HG03135 (cell line): ENCODE results near the gene CRIP2.

Experiments
- ATAC-seq: cut with Tn5 transposase; IDR thresholded peaks from one replicate; pipeline ENCODE4 v1.9.1; 2021; ENCODE audit warnings: mild to moderate bottlenecking, moderate library complexity; ENCODE audit not compliant: unreplicated experiment

Gene CRIP2

DNA sequence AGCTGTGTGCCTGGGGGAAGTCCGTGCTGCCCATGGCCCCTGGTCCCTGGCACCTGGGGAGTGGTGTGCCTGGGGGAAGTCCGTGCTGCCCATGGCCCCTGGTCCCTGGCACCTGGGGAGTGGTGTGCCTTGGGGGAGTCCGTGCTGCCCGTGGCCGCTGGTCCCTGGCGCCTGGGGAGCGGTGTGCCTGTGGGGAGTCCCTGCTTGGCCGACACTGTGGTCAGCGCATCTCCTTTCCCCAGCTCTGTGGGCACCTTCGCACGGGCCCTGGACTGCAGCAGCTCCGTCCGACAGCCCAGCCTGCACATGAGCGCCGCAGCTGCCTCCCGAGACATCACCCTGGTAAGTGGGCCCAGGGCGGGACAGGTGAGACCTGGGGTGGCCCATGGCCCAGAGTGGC lies 14.5 kb upstream of the CRIP2 start:
- ATAC-seq, result no peak

DNA sequence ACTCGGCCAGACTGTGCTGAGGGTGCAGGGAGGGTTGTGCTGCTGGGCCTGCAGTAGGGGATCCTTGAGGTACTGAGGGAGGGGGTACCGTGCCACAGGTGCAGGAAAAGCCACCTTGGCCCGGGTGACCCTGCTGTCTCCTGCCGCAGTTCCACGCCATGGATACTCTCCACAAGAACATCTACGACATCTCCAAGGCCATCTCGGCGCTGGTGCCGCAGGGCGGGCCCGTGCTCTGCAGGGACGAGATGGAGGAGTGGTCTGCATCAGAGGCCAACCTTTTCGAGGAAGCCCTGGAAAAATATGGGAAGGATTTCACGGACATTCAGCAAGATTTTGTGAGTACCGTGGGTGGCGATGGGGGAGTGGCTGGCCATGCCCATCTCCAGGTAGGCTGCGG lies 14.0 kb upstream of the CRIP2 start:
- ATAC-seq, result no peak

DNA sequence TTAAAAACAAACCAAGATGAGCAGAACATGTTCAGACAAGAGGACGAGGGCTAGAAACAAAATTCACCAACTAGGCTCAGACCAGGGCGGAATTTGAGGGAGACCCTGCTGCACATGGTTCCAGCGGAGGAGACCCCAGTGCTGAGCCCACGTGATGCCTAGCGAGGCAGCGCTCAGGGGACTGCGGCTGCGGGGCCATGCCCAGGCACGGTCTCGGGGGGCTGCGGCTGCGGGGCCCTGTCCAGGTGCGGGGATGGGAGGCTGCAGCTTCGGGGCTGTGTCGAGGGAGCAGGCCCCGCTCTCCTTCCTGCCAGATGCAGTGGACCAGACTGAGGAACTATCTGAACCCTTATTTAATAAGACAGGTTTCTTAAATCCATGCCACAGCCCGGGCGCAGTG lies 12.7 kb upstream of the CRIP2 start:
- ATAC-seq, result no peak

DNA sequence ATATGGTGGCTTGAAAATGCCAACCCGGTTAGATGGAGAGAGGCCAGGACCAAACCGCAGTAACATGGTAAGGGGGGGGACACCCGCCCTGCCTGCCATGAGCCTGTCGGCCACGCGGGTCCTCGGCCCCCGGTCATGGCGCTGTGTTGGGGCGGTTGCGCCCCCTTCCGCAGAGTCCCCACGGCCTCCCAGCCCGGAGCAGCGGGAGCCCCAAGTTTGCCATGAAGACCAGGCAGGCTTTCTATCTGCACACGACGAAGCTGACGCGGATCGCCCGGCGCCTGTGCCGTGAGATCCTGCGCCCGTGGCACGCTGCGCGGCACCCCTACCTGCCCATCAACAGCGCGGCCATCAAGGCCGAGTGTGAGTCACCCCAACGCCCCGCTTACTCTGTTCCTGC lies 10.1 kb upstream of the CRIP2 start:
- ATAC-seq, result no peak

DNA sequence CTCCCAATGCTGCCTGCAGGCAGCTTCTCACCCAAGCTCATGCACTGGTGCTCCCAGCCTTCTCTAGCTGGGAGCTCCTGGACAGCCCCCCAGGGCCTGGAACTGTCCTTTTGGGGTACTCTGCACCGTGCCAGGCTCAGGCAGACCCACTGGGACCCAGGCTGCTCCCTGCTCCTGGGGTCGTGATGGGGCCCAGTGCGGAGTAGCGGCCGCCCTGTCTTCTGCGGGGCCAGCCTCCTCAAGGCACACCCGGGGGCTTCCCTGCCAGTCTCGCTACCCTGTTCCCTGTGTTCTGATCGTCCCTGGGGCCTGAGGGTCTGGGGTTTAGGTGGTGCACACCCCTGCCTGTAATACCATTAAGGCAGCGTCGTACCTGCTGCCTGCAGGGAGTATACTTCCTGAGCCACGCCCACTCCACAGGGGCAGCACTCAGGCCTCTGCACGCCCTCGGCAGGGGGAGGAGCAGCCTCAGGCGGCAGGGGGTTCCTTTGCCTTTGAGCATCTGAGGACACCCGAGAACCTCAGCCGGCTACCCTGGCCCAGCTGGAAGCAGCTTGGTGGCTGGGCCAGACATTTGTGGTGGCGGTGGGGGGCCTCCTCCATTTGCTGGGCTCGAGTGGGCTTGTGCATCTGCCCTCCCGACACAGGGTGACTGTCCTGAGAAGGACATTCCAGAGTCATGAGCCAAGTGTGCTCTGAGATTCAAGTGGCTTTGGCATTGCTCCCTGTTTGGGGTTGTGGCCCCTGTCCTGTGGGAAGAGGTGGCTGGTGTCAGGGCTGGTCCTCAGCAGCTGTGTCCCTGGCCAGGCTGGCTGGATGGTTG lies 9.2 kb upstream of the CRIP2 start:
- no peak for ATAC-seq

DNA sequence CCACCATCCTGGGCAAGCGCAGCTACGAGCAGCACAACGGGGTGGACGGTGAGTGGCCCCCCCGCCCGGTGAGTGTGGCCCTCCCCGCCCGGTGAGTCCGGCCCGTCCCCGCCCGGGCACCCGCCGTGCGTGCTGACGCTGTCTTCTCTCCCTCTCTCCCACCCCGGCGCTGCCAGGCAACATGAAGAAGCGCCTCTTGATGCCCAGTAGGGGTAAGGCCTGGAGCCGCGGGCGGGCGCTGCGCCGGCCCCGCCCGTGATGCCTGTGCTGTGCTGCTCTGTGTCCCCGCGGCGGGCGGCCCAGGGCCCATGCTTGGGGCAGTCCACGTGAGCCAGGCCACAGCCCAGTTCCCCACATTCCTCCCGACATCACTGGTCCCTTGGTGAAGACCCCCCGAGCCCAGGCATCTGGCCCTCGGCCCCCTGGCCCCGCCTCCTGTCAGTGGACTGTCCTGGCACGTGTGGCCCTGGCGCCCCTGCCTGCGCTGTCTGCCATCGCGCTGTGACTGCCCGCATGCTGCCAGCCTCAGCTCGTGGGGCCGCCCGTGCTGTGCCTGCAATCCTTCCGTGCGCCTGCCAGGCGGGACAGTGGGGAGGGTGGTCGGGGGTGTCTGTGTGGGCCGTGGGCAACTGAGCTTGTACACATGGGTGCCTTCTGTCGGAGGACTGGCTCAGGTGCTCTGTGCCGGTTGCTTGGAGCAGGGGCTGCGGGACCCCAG lies 7.9 kb upstream of the CRIP2 start:
- no peak for ATAC-seq

DNA sequence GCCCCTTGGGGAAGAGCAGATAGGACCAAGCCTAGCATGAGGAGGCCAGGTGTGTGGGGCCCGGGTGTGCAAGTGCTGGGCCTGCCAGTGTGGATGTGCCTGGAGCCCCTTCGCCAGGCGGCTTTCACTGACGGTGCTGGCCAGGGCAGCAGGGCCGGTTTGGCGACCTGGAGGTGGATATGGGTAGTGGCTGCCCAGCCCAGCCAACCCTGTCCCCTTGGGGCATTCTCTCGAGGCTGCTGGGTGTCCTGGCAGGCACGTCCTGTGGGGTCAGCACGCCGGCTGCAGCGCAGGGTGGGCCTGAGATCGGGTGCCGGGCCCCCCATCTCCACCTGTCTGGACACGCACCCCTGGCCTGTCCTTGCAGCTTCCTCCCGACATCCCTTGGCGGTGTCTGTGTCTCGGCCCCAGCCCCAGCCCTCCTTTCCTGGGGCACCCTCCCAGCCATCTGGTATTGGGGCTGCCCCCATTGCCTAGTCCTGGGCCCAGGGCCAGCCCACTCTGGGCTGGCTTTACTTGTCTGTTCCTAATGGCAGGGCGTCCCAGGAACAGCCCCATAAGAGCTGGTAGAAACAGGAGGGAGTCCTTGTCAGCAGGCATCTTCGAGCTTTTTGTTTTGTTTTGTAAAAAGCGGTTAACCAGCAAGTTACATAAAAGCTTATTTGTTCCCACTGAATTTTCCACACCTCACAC lies 7.2 kb upstream of the CRIP2 start:
- ATAC-seq, result no peak

DNA sequence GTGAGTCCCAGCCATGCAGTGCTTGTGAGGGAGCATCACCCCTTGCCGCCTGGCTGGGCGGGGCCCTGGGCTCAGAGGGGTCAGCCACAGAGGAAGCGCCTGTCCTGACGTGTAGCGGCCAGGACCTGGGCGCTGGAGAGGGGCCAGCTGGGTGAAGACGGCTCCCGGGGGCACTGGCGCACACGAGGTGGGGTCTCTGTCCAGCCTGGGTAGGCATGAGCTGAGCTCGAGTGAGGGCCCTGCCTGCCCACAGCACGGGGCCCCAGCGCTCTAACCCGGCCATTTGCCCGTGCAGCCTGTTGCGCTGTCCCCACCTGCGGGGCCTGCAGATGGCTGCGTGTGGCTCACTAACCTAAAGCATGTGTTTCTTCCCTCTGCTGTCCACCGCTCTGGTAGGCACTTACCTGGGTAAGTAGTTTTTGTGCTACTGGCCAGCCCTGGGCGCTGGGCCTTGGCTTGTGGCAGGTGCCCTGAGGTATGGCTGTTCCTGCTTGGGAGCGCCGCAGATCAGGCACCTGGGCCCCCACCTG lies 6.6 kb upstream of the CRIP2 start:
- ATAC-seq, result no peak

DNA sequence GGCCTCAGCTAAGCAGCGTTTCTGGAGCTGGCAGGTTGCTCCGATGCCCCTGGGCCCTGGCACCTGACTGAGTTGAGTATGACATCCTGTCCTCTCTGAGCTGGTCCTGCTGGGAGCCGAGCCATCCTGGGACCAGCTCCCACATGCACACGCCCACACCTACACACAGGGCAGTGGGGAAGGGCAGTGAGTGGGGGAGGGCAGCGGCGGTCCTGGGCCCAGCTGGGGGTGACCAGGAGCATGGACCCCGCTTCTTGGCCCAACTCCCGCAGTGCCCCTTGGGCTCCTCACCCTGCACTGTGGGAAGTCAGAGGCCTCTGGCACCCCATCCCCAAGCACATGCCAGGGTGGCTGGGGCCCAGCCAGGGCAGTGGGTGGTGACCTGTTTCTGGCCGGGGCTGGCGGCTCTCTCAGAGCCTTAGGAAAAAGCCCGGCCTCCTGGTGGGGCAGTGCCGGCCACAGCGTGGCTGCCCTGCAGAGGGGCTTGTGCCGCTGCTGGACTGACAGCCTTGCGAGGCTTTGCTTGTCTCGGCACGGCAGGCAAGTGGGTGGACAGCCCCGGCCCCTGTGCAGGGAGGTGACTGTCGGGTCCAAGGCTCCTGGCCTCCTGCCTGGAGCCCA lies 5.9 kb upstream of the CRIP2 start:
- ATAC-seq, result no peak

DNA sequence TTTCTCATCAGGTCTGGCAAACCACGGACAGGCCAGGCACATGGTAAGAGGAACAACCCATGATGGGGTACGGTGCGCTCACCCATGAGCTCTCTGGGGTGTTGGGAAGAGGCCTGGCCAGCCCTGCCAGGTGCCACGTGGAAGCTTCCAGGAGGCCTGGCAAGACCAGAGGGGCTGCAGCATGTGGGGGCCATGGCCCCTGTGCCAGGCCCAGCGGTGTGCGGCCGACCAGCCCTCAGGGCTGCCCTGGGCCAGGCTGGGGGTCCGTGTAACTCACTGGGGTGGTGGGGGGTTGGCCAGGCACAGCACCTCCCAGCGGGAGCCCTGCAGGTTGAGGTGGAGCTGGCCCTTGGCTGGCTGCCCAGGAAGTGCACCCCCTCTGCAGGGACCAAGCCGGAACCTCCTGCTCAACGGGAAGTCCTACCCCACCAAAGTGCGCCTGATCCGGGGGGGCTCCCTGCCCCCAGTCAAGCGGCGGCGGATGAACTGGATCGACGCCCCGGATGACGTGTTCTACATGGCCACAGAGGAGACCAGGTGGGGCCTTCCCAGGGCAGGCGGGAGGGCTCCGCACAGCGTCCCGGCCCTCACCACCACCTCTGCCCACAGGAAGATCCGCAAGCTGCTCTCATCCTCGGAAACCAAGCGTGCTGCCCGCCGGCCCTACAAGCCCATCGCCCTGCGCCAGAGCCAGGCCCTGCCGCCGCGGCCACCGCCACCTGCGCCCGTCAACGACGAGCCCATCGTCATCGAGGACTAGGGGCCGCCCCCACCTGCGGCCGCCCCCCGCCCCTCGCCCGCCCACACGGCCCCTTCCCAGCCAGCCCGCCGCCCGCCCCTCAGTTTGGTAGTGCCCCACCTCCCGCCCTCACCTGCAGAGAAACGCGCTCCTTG lies 4.9 kb upstream of the CRIP2 start:
- no peak for ATAC-seq

DNA sequence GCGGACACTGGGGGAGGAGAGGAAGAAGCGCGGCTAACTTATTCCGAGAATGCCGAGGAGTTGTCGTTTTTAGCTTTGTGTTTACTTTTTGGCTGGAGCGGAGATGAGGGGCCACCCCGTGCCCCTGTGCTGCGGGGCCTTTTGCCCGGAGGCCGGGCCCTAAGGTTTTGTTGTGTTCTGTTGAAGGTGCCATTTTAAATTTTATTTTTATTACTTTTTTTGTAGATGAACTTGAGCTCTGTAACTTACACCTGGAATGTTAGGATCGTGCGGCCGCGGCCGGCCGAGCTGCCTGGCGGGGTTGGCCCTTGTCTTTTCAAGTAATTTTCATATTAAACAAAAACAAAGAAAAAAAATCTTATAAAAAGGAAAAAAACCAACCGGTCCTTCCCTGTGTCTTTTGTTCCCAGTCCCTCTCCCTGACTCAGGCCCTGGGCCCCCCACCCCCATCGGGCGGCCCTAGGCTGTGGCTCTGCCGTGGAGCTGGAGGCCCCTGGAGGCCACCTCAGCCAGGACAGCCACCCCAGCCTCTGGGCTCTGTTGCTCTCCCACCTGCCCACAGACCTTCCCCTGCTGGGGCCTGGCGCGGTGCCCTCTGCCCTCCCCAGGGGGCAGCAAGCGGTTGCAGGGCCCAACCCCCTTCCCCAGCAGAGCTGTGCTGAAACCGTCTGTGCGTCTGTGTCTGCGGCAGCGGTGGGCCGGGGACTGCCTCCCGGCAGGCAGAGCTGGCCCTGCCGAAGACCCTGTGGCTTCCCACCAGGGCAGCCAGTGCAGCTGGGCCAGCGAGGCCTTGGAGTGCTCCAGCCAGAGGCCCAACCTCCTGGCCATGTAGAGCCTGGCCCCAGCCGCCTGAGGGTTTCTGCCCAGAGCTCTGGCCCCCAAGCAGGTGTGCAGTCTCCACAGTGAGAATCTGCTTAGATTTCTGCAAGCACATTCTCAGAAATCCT lies 4.0 kb upstream of the CRIP2 start:
- ATAC-seq, result no peak

DNA sequence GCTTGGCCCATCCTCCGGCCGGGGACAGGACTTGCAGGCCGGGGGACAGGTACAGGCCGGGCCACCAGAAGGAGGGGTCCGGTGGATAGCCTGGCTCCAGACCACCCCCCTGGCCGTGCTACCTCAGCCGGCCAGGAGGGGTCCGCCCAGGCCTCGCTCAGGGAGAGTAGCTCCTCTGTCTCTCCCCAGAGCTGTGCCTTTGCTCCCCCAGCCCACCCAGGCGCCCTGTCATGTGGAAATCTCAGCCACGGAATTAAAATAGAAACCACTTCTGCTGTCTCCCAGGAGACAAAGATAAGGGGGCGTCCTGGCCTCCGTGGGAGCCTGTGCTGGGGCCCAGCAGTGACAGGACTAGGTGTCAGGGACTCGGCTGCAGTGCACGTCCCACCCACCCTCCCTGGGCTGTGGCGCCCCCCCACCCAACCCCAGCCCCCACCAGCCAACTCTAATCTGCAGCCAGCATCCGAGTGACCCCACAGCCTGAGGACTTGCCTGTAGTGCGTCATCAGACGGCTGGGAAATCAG lies 3.3 kb upstream of the CRIP2 start:
- ATAC-seq, result no peak

DNA sequence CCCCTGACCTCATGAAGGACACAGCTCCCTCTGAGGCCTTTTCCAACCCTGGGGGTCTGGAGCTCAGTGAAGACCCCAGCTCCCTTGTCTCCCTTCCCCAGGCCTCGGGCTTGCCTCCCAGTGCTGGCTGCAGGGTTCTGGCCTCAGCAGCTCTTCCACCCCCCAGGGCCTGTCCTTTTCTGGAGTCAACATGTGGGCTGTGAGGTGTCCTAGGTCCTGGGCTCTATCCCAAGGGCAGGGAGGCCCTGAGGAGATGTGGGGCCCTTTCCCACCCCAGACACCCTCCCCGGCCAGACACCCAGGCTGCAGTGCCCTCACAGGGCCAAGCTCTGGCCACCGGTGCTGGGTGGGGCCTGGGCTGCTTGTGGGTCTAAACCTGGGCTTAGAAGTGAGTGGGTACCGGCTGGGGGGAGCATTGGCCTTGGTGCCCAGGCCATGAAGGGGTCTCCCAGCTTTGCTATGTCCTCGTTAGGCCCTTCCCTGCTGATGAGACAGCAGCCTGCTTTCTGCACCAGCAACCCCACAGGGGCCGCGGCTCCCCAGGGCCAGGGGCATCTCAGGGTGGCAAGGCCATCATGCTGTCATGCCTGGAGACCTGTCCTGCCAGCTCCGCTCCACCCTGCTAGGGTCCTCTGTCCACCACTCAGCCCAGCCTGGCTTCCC lies 2.7 kb upstream of the CRIP2 start:
- ATAC-seq, result no peak

DNA sequence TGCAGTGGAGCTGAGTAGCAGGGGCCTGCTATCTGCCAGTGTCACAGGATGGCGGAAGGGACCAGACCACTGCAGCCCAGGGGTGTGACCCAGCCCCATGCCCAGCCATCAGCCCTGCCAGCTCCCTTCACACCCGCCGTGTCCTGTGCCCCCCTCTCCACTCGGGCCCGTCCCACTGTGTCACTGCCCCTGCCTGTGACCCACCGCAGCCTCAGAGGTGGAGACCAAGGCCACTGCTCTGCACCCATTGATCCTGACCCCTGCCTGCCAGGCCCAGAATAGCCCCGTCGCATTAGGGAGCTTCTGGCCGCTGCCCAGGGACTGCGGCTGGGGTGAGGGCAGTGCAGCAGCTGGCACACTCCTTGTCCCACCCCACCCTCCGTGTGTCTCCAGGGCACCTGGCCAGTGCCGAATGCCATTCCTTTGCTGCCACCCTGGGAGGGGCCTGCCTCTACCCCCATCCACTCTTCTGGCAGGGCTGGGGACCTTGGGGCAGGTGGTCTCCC lies 2.1 kb upstream of the CRIP2 start:
- no peak for ATAC-seq

DNA sequence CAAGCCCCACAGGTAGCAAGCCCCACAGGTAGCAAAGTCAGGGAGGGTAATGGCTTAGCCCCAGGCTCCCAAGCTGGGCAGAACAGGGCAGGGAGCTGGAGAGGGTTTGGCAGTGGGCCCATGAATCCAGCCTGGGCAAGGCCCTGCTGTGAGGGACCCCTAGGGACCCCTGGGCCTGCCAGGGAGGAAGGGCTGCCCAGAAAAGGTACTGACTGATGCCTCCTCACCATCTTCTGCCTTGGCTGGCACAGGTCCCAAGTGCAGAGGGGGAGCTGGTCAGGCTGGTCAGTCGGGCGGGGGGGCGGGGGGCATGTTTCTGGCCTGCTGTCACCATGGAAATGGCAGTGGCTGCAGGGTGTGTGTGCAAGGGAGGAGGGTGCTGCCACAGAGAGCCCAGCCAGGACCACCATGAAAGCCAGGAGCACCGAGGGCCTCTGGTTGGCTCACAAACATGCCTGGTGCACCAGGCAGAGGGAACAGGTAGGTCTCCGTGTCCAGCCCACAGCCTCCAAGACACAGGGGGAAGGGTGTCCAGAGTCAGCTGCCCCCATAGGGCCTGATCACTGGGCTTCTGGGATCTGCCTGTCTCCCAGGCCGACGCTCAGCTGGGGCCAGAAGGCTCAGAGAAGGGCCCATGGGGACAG lies 1.5 kb upstream of the CRIP2 start:
- ATAC-seq, result no peak

DNA sequence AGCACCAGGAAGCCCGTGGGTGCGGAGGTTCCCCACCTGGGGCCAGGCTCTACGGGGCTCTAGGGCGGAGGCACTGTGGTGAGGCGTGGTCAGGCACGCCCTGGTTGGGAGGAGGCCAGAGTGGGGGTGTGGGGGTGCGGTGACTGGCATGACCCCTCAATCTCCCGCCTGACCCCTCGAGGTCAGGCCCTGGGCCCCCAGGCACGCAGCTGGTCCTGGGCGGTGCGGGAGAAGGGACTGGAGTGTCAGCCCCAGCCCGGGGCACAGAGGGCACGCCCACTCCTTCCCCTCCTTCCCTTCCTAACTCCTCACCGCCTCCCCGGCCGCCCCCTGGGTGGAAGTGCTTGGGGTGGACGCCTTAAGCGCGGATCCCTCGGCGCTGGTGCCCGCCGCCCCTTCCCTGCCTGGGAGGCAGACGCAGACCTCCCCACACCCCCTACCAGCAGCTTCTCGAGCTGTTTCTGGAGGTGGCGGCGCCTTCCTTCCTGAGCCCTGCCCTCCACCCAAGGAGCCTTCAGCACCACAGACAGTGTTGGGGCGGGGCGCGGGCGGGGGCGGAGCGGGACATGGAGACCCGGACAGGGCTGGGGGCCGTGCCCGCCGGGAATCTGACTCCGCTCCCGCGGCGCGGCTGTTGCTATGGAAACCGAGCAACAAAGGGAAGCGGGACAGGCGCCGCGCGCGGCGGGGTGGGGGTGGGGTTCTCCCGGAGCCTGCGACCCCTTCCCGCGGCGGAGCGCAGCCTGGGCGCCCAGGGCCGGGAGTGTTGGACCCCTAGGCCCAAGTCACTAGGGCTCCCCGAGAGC lies 741 bp upstream of the CRIP2 start:
- no peak for ATAC-seq
